Muscle layer of colon (tissue), 2 donors: ENCODE measurements around the gene AZI2.
A peak's percentile ranks its signal among the peaks of the same experiment; 100 is the strongest.

Source experiments
- H3K27ac ChIP-seq: one replicate; pipeline ENCODE4 v1.7.0; 2013; ENCODE audit warnings: low read depth, mild to moderate bottlenecking, low read length, moderate library complexity
- H3K27me3 ChIP-seq, 2 donors: one replicate each; pipeline ENCODE4 v1.7.0; 2013; ENCODE audit warnings: low read length in 2 of 2, mild to moderate bottlenecking in 2 of 2; ENCODE audit not compliant: insufficient read depth in 2 of 2, control insufficient read depth in 1 of 2
- H3K36me3 ChIP-seq: one replicate; pipeline ENCODE4 v1.7.0; 2013; ENCODE audit warnings: mild to moderate bottlenecking, low read length; ENCODE audit not compliant: insufficient read depth
- H3K4me1 ChIP-seq: one replicate; pipeline ENCODE4 v1.7.0; 2013; ENCODE audit warnings: mild to moderate bottlenecking, low read length; ENCODE audit not compliant: insufficient read depth
- H3K4me3 ChIP-seq, 2 donors: one replicate each; pipeline ENCODE4 v1.7.0; 2013; ENCODE audit warnings: low read length in 2 of 2, low read depth in 1 of 2, mild to moderate bottlenecking in 1 of 2, moderate library complexity in 1 of 2
- H3K9ac ChIP-seq: one replicate; pipeline ENCODE4 v1.7.0; 2013; ENCODE audit warnings: low read length
- H3K9me3 ChIP-seq: one replicate; pipeline ENCODE4 v1.7.0; 2013; ENCODE audit warnings: mild to moderate bottlenecking, low read length
- donor health status: abdominal sarcoma.
- donor health status: Adenocarcinoma of cecum.

The AZI2 gene

DNA sequence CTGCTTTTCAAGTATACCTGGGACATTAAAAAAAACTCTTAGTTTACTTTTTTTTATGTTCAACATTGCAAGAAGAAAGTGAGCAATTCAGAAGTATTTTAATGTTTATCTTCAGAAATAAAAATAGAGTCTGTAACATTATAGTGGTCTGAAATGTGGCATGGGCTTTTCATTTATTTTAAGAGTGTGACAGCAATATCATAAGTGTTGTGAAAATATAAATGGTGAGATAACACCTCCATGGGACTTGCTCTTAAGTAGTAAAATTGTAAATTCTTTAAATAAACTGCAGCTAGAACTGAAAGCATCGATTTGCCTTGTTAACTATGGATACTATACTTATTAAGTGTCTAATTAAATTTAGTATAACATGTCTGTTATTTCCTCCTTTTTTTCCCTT, 48.9 kb downstream of the AZI2 start:
- Histone ChIP-seq H3K9me3 (no peaks in the 10 kb centered on the region), H3K27me3 (no peaks in the 10 kb centered on the region), H3K27ac (no peak overlapping the region), H3K9ac (no peak overlapping the region), H3K4me3 (no peak overlapping the region), H3K36me3 (no peaks in the 10 kb centered on the region), H3K4me1 (peaks cover 6% of the 10 kb centered on the region)

DNA sequence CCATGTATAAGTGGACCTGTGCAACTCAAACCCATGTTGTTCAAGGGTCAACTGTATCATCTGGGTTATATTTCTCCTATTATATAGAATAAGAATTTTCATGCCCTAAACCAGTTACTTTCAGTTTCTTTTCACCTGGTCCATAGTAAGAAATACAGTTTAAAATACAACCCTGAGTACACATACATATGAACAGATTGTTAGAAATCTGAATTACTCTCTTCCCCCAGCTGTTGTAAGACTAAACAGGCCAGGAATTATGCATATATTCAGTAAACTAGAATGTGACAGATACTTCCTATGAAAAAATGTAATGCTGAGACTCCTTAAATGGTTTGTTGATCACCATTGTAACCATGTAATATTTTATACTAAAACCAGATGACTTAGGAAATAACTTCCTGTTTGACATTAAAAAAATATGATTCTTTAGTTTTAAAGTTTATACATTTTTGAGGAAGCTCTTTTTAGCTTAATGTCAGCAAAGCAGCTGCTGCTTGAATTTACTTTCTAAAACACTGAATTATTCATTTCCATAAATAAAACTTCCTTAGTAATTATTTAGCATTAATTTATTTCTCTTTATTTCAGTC, 52.6 kb downstream of the AZI2 start:
- H3K9ac ChIP-seq = no peak overlapping the region
- peak overlapping the region in 1 of 2 donors; percentile 19 for H3K4me3 ChIP-seq
- no peaks in the 10 kb centered on the region for H3K9me3 ChIP-seq
- peaks cover 6% of the 10 kb centered on the region for H3K4me1 ChIP-seq
- no peaks in the 10 kb centered on the region for H3K27me3 ChIP-seq
- no peak overlapping the region for H3K27ac ChIP-seq
- H3K36me3 ChIP-seq = no peaks in the 10 kb centered on the region

DNA sequence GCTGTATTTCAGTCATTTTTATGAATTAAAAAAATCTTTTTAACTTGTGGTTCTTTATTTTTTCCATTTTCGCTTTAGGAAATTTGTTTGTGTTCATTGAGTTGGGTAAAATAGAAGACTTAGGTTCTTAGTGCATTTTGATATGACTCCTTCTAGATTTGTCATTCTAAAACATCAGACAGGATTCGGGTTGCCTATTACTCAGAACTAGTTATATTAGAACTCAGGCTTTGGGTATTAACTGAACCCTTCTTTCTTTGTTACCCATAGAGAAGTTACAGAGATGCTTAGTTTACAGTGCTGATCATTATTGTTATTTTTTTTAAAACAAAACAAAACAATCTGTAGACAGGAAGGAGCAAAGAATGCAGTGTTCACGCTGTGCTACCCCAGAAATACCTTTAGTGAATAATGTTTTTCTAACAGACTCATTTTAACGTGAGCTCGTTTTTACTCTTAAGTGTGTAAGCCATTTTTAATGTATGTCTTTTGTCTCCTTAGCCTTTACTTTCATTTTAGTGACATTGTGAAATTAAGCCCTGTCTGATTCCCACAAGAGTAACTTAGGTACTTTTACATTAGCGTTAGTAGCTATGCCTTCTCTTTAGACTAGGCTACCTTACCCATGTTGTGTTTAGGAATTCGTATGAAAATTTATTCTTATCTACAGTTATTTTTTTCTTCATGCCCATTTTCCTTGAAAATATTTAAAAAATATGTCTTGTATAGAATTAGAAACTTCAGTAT, 53.8 kb downstream of the AZI2 start:
- Histone ChIP-seq H3K27me3 (no peaks in the 10 kb centered on the region), H3K4me3 (no peak overlapping the region), H3K36me3 (no peaks in the 10 kb centered on the region), H3K27ac (no peak overlapping the region), H3K9me3 (no peaks in the 10 kb centered on the region), H3K4me1 (peaks cover 6% of the 10 kb centered on the region), H3K9ac (no peak overlapping the region)

DNA sequence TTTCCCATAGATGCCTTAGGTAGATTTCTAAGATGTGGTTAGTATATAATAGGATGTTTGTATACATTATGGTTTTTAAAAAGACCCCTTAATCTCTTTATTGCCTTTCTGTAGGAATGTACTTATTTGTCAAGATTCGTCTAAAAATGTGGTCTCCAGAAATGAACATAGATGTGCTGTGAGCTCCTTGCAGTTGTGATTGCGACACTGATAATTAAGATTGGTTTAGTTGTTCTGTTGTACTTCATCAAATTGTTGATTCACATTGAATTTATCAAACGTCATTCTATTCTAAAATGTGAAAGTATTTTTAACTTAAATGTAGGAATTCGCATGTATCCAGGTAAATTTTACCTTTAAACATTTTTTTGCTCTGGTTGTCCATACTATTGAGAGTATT, 56.0 kb downstream of the AZI2 start:
- Histone ChIP-seq H3K27me3 (no peaks in the 10 kb centered on the region), H3K36me3 (no peaks in the 10 kb centered on the region), H3K9me3 (no peaks in the 10 kb centered on the region), H3K4me3 (no peak overlapping the region), H3K27ac (no peak overlapping the region), H3K9ac (no peak overlapping the region), H3K4me1 (peaks cover 6% of the 10 kb centered on the region)

DNA sequence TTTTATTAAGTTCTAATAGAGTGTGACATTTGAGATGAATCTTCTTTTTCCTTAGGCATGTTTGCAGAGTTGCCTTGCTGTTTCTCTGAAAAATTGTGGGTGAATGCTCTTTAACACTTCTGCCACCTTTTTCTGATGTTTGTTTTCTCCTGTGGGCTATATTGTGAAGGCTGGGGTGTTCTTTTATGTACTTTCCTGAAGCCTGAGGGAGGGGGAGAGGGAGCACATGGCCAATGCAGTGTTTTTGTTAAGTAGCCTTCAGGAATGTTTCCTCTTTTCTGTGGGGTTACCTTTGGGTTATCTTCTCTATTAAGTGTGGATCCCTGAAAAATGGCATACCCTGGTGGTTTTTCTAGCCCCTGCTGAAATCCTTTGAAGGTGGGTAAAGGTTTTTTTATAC, 57.0 kb downstream of the AZI2 start:
- Histone ChIP-seq H3K27ac (no peak overlapping the region), H3K4me3 (no peak overlapping the region), H3K4me1 (peaks cover 6% of the 10 kb centered on the region), H3K9ac (no peak overlapping the region), H3K27me3 (no peaks in the 10 kb centered on the region), H3K9me3 (no peaks in the 10 kb centered on the region), H3K36me3 (no peaks in the 10 kb centered on the region)

DNA sequence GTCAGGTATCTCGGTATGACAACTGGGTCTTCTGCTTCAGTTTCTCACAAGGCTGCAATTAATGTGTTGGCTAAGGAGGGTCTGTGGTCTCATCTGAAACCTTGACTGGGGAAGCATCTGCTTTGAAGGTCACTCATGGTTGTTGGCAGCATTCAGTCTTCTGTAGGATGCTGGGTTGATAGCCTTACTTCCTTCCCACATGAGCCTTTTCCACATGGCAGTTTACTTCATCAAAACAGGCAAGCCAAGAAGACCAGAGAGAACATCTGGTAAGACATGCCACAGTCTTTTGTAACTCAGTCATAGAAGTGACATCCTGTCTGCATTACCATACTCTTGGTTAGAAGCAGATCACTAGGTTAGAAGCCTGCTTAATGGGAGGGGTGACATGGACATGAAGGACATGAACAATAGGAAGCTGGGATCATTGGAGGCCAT, 57.7 kb downstream of the AZI2 start:
- peaks cover 5% of the 10 kb centered on the region for H3K4me1 ChIP-seq
- H3K27ac ChIP-seq = no peak overlapping the region
- H3K9ac ChIP-seq = no peak overlapping the region
- no peaks in the 10 kb centered on the region for H3K27me3 ChIP-seq
- no peaks in the 10 kb centered on the region for H3K36me3 ChIP-seq
- no peaks in the 10 kb centered on the region for H3K9me3 ChIP-seq
- no peak overlapping the region for H3K4me3 ChIP-seq

DNA sequence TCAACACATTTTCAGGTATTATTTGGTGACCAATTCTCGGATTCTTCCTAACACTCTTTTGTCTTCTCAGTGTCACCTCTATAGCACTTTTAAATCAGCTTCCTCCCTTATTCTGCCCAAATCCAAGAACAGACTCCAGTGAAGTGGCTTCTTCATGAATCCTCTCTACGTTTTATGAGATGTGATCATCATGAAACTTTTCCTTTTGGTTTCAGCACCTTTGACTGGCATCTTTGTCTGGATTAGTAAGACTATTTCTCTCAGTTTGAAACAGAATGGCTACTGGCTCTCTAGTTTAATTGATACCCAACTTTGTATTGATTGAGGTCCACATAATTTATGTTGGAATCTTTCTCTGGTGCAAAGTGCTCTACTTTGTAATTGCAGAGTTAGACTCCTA, 61.6 kb downstream of the AZI2 start:
- Histone ChIP-seq H3K27me3 (no peaks in the 10 kb centered on the region), H3K9ac (no peak overlapping the region), H3K36me3 (no peaks in the 10 kb centered on the region), H3K4me3 (no peak overlapping the region), H3K9me3 (no peaks in the 10 kb centered on the region), H3K4me1 (no peaks in the 10 kb centered on the region), H3K27ac (no peak overlapping the region)

DNA sequence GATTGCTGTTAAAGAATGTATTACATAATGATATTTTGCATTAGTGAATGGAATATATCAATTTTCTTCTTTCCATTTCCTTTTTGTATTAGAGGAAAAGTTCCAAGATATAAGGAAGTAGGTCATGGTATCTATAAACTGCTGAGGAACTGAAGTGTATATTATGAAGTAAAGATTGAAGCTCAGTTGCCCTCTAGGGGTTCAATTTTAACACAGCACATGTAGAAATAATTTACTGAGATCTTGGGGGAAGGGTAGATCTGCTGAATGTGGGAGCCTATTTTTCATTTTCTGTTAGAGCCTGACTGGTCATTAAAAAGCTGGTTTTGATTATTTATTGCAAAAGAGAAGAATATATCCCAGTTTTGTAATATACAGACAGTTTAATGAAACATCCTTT, 62.0 kb downstream of the AZI2 start:
- Histone ChIP-seq H3K4me1 (no peaks in the 10 kb centered on the region), H3K9ac (no peak overlapping the region), H3K36me3 (no peaks in the 10 kb centered on the region), H3K4me3 (no peak overlapping the region), H3K27me3 (no peaks in the 10 kb centered on the region), H3K9me3 (no peaks in the 10 kb centered on the region), H3K27ac (no peak overlapping the region)

DNA sequence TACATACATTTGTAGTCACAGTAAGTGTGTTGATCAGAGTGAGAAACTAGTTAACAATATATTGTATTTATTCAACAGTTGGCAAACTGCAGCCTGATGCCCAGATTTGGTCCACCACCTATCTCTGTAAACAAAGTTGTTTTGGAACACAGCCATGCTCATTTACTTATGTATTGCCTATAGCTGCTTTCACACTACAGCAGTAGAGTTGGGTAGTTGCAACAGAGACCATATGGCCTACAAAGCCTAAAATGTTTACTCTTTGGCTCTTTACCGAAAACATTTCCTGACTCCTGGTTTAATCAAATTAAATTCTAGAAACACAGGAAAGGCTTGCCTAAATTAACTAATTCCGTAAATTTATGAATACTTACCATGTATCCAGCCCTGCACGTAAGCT, 67.8 kb downstream of the AZI2 start:
- no peaks in the 10 kb centered on the region for H3K9me3 ChIP-seq
- no peak overlapping the region for H3K27ac ChIP-seq
- no peaks in the 10 kb centered on the region for H3K27me3 ChIP-seq
- H3K4me3 ChIP-seq = no peak overlapping the region
- peaks cover 9% of the 10 kb centered on the region for H3K4me1 ChIP-seq
- H3K9ac ChIP-seq = no peak overlapping the region
- H3K36me3 ChIP-seq = peaks cover under 1% of the 10 kb centered on the region

DNA sequence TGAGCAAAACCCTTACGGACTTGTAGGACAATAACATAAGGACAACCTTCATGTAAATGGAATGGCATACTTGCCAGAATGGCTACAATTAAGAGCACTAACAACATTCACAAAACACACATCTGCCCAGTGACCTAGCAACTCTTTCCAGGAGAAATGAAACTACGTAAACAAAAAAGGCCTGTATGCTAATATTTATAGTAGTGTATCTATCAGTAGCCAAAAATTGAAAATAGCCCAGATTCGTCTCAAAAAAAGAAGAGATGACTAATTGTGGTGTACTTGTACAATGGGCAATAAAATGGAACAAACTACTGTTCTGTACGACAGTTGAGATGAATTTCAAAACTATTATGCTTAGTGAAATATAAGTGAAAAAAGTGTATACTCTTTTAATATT, 68.9 kb downstream of the AZI2 start:
- Histone ChIP-seq H3K4me1 (peaks cover 9% of the 10 kb centered on the region), H3K4me3 (no peak overlapping the region), H3K36me3 (peaks cover 5% of the 10 kb centered on the region), H3K9ac (no peak overlapping the region), H3K9me3 (no peaks in the 10 kb centered on the region), H3K27me3 (no peaks in the 10 kb centered on the region), H3K27ac (no peak overlapping the region)

DNA sequence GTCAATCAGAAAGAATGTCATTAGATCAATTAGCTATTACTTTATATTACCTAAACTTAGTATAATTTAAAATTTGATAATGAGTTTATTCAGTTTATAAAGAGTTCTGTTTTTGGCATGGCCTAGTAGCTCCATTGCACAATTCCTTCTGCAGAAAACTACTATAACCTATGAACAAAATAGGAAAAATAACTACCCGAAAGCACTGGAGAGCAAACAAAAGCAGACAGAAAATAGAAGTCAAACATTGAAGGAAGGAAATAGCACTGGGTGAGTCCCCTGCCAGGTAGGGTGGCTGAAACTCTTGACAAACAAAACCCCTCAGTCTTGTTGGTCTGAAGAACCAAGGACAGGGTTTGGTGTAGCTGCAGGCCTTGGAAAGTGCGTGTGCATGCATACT, 69.7 kb downstream of the AZI2 start:
- peaks cover 5% of the 10 kb centered on the region for H3K36me3 ChIP-seq
- no peaks in the 10 kb centered on the region for H3K9me3 ChIP-seq
- H3K27me3 ChIP-seq = no peaks in the 10 kb centered on the region
- no peak overlapping the region for H3K4me3 ChIP-seq
- no peak overlapping the region for H3K9ac ChIP-seq
- H3K4me1 ChIP-seq = peaks cover 9% of the 10 kb centered on the region
- no peak overlapping the region for H3K27ac ChIP-seq

DNA sequence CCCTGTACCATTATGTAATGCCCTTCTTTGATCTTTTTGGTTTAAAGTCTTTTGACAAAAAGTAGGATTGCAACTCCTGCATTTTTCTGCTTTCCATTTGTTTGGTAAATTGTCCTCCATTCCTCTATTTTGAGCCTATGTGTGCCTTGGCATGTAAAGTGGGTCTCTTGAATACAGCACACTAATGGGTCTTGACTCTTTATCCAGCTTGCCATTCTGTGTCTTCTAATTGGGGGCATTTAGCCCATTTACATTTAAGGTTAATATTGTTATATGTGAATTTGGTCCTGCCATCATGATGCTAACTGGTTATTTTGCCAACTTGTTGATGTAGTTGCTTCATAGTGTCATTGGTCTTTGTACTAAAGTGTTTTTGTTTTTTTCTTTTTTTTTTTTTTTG, 74.8 kb downstream of the AZI2 start:
- H3K27me3 ChIP-seq = no peaks in the 10 kb centered on the region
- H3K9me3 ChIP-seq = peaks cover 4% of the 10 kb centered on the region
- H3K4me1 ChIP-seq = no peaks in the 10 kb centered on the region
- no peak overlapping the region for H3K9ac ChIP-seq
- H3K27ac ChIP-seq = no peak overlapping the region
- H3K4me3 ChIP-seq = no peak overlapping the region
- H3K36me3 ChIP-seq = peaks cover 5% of the 10 kb centered on the region
